Parathyroid adenoma (tissue), 2 donors: ENCODE measurements around the gene MEP1A.

Experiments
- H2AFZ ChIP-seq: fragments of 300-600 bp; sonication (generic); one replicate; pipeline ENCODE4 v1.7.0; 2017; ENCODE audit warnings: antibody characterized with exemption, mild to moderate bottlenecking
- H3K27ac ChIP-seq: fragments of 300-600 bp; sonication (generic); one replicate; pipeline ENCODE4 v1.7.0; 2017
- H3K27me3 ChIP-seq: fragments of 300-600 bp; sonication (generic); one replicate; pipeline ENCODE4 v1.7.0; 2017; ENCODE audit warnings: low read length; ENCODE audit not compliant: control insufficient read depth, insufficient read depth
- H3K36me3 ChIP-seq: fragments of 300-600 bp; sonication (generic); one replicate; pipeline ENCODE4 v1.7.0; 2017; ENCODE audit warnings: low read length; ENCODE audit not compliant: control insufficient read depth, insufficient read depth
- H3K4me1 ChIP-seq: fragments of 300-600 bp; sonication (generic); one replicate; pipeline ENCODE4 v1.7.0; 2017; ENCODE audit warnings: control low read depth
- H3K4me2 ChIP-seq: fragments of 300-600 bp; sonication (generic); one replicate; pipeline ENCODE4 v1.7.0; 2017; ENCODE audit warnings: low read length
- H3K4me3 ChIP-seq: fragments of 300-600 bp; sonication (generic); one replicate; pipeline ENCODE4 v1.7.0; 2017; ENCODE audit warnings: low read depth, low read length
- H3K79me2 ChIP-seq: fragments of 300-600 bp; sonication (generic); one replicate; pipeline ENCODE4 v1.7.0; 2017; ENCODE audit warnings: control low read depth
- H3K9ac ChIP-seq: fragments of 300-600 bp; sonication (generic); one replicate; pipeline ENCODE4 v1.7.0; 2017; ENCODE audit warnings: mild to moderate bottlenecking
- H3K9me3 ChIP-seq: fragments of 300-600 bp; sonication (generic); one replicate; pipeline ENCODE4 v1.7.0; 2017; ENCODE audit warnings: low read length; ENCODE audit not compliant: control insufficient read depth
- CTCF ChIP-seq: fragments of 300-600 bp; sonication (generic); IDR thresholded peaks from one replicate; pipeline ENCODE4 v1.7.0; 2017; ENCODE audit warnings: antibody characterized with exemption, mild to moderate bottlenecking
- donor health status: primary hyperparathyroidism.

The MEP1A gene

GRCh38 chr6:46748940-46749503 lies 44.2 kb upstream of the MEP1A start:
- no peaks in the 10 kb centered on the region for H3K36me3 ChIP-seq
- H3K9me3 ChIP-seq = no peaks in the 10 kb centered on the region
- no peaks in the 10 kb centered on the region for H3K79me2 ChIP-seq
- TF ChIP-seq CTCF = no peak
- no peak overlapping the region for H3K27ac ChIP-seq
- no peak overlapping the region for H3K4me2 ChIP-seq
- no peak overlapping the region for H3K4me3 ChIP-seq
- no peaks in the 10 kb centered on the region for H3K4me1 ChIP-seq
- H3K27me3 ChIP-seq = no peaks in the 10 kb centered on the region
- no peak overlapping the region for H2AFZ ChIP-seq
- H3K9ac ChIP-seq = no peak overlapping the region

GRCh38 chr6:46749731-46750130 lies 43.5 kb upstream of the MEP1A start:
- Histone ChIP-seq H3K27ac (no peak overlapping the region), H3K27me3 (no peaks in the 10 kb centered on the region), H3K9ac (no peak overlapping the region), H3K4me3 (no peak overlapping the region), H3K79me2 (no peaks in the 10 kb centered on the region), H2AFZ (no peak overlapping the region), H3K9me3 (no peaks in the 10 kb centered on the region), H3K36me3 (no peaks in the 10 kb centered on the region), H3K4me1 (no peaks in the 10 kb centered on the region), H3K4me2 (no peak overlapping the region)
- TF ChIP-seq CTCF = no peak

GRCh38 chr6:46751658-46752057 lies 41.5 kb upstream of the MEP1A start:
- no peaks in the 10 kb centered on the region for H3K27me3 ChIP-seq
- TF ChIP-seq CTCF = no peak
- no peaks in the 10 kb centered on the region for H3K9me3 ChIP-seq
- H3K79me2 ChIP-seq = no peaks in the 10 kb centered on the region
- no peaks in the 10 kb centered on the region for H3K36me3 ChIP-seq
- H2AFZ ChIP-seq = no peak overlapping the region
- H3K4me1 ChIP-seq = peaks cover under 1% of the 10 kb centered on the region
- H3K27ac ChIP-seq = no peak overlapping the region
- H3K4me3 ChIP-seq = no peak overlapping the region
- no peak overlapping the region for H3K4me2 ChIP-seq
- H3K9ac ChIP-seq = no peak overlapping the region

GRCh38 chr6:46755865-46756264 lies 37.3 kb upstream of the MEP1A start:
- Histone ChIP-seq H3K27me3 (no peaks in the 10 kb centered on the region), H3K27ac (no peak overlapping the region), H2AFZ (no peak overlapping the region), H3K4me2 (no peak overlapping the region), H3K9me3 (no peaks in the 10 kb centered on the region), H3K4me3 (no peak overlapping the region), H3K9ac (no peak overlapping the region), H3K4me1 (peaks cover 11% of the 10 kb centered on the region), H3K36me3 (no peaks in the 10 kb centered on the region), H3K79me2 (no peaks in the 10 kb centered on the region)
- TF ChIP-seq CTCF = no peak

GRCh38 chr6:46756469-46757213 lies 36.5 kb upstream of the MEP1A start:
- Histone ChIP-seq H3K36me3 (no peaks in the 10 kb centered on the region), H3K9me3 (no peaks in the 10 kb centered on the region), H3K27ac (no peak overlapping the region), H3K79me2 (no peaks in the 10 kb centered on the region), H2AFZ (peak overlapping the region; percentile 57), H3K4me3 (no peak overlapping the region), H3K9ac (no peak overlapping the region), H3K4me1 (peaks cover 11% of the 10 kb centered on the region), H3K4me2 (peak overlapping the region; percentile 8), H3K27me3 (no peaks in the 10 kb centered on the region)
- no peak for TF ChIP-seq CTCF
